CD14-positive monocyte (primary cell): ENCODE measurements around the gene CHST11. TPM values are rescaled to one million over a fixed set of nuclear protein-coding genes. Genes with fewer than 3 reads are reported as not detected.

Source experiments
- DNase-seq, 3 donors: peaks; one replicate each; pipeline ENCODE4 v3.0.0-alpha.2; 2011 to 2022
- H2AFZ ChIP-seq: 2 replicates; pipeline ENCODE4 v1.6.0; 2012; ENCODE audit warnings: mild to moderate bottlenecking, low read depth, low read length, inconsistent platforms; ENCODE audit not compliant: insufficient read depth, poor library complexity, severe bottlenecking
- H3K27ac ChIP-seq, 2 donors: 1 replicate in 1 of 2; 2 replicates in 1 of 2; pipeline ENCODE4 v1.5.1; 2012 to 2013; ENCODE audit warnings: low read length in 2 of 2, control low read depth in 1 of 2, inconsistent platforms in 1 of 2, low read depth in 1 of 2, mild to moderate bottlenecking in 1 of 2
- H3K27me3 ChIP-seq, 2 donors: one replicate each; pipeline versions ENCODE4 v1.6.0 to v1.6.1; 2011 to 2013; ENCODE audit warnings: low read length in 2 of 2; ENCODE audit not compliant: control insufficient read depth in 2 of 2, insufficient read depth in 2 of 2
- H3K36me3 ChIP-seq, 2 donors: replicated peaks in 1 of 2; 1 replicate in 1 of 2; 2 replicates in 1 of 2; pipeline versions ENCODE4 v1.5.1 to v1.6.1; 2012 to 2013; ENCODE audit warnings: low read length in 2 of 2, control low read depth in 1 of 2, inconsistent platforms in 1 of 2, mild to moderate bottlenecking in 1 of 2; ENCODE audit not compliant: insufficient read depth in 2 of 2, control insufficient read depth in 1 of 2
- H3K4me1 ChIP-seq, 2 donors: 1 replicate in 1 of 2; 2 replicates in 1 of 2; pipeline versions ENCODE4 v1.5.1 to v1.6.1; 2012 to 2013; ENCODE audit warnings: low read length in 2 of 2, control low read depth in 1 of 2, inconsistent platforms in 1 of 2, mild to moderate bottlenecking in 1 of 2, moderate library complexity in 1 of 2; ENCODE audit not compliant: insufficient read depth in 2 of 2, control insufficient read depth in 1 of 2
- H3K4me2 ChIP-seq: replicated peaks from 2 replicates; pipeline ENCODE3; 2012; ENCODE audit warnings: low read length, moderate library complexity, mild to moderate bottlenecking; ENCODE audit not compliant: poor library complexity, severe bottlenecking; ENCODE audit errors: extremely low read depth
- H3K4me3 ChIP-seq, 3 experiments: fragments of 200-600 bp in 1 of 3; sonication (generic) in 1 of 3; replicated peaks in 1 of 3; 1 replicate in 2 of 3; 2 replicates in 1 of 3; pipeline ENCODE4 v1.5.1; 2011 to 2013; ENCODE audit warnings: low read length in 3 of 3, mild to moderate bottlenecking in 3 of 3, control low read depth in 2 of 3, low read depth in 2 of 3, inconsistent platforms in 1 of 3, moderate library complexity in 1 of 3
- H3K79me2 ChIP-seq: 2 replicates; pipeline ENCODE4 v1.6.0; 2012; ENCODE audit warnings: mild to moderate bottlenecking, control low read depth, inconsistent platforms, low read length, moderate library complexity; ENCODE audit not compliant: insufficient read depth
- H3K9ac ChIP-seq: 2 replicates; pipeline ENCODE4 v1.6.0; 2017; ENCODE audit warnings: low read length, mild to moderate bottlenecking; ENCODE audit not compliant: insufficient read depth, poor library complexity, severe bottlenecking
- H3K9me3 ChIP-seq, 2 donors: replicated peaks in 1 of 2; 1 replicate in 1 of 2; 2 replicates in 1 of 2; pipeline versions ENCODE4 v1.5.1 to v1.6.1; 2012 to 2013; ENCODE audit warnings: low read length in 2 of 2, control low read depth in 1 of 2; ENCODE audit not compliant: control insufficient read depth in 1 of 2, insufficient read depth in 1 of 2
- H4K20me1 ChIP-seq: 2 replicates; pipeline ENCODE4 v1.6.0; 2012; ENCODE audit warnings: mild to moderate bottlenecking, low read length, control low read depth, moderate library complexity; ENCODE audit not compliant: insufficient read depth
- H3K27ac Mint-ChIP-seq, 7 donors: one replicate each; pipeline ENCODE4 v1.8.0; 2020; ENCODE audit warnings: mild to moderate bottlenecking in 7 of 7, mixed read lengths in 7 of 7, moderate library complexity in 6 of 7, inconsistent platforms in 2 of 7
- H3K27me3 Mint-ChIP-seq, 3 donors: one replicate each; pipeline ENCODE4 v1.8.0; 2021 to 2022; ENCODE audit warnings: low read depth in 3 of 3, mild to moderate bottlenecking in 3 of 3, mixed read lengths in 3 of 3, moderate library complexity in 3 of 3, inconsistent platforms in 1 of 3
- H3K36me3 Mint-ChIP-seq, 2 donors: one replicate each; pipeline ENCODE4 v1.8.0; 2020; ENCODE audit warnings: mixed read lengths in 2 of 2, inconsistent platforms in 1 of 2, mild to moderate bottlenecking in 1 of 2
- H3K4me1 Mint-ChIP-seq: one replicate; pipeline ENCODE4 v1.8.0; 2020; ENCODE audit warnings: mild to moderate bottlenecking, mixed read lengths
- H3K4me3 Mint-ChIP-seq, 2 donors: one replicate each; pipeline ENCODE4 v1.8.0; 2020; ENCODE audit warnings: mild to moderate bottlenecking in 2 of 2, mixed read lengths in 2 of 2, moderate library complexity in 1 of 2
- H3K9me3 Mint-ChIP-seq, 7 donors: one replicate each; pipeline ENCODE4 v1.8.0; 2020 to 2022; ENCODE audit warnings: mixed read lengths in 7 of 7, mild to moderate bottlenecking in 6 of 7, moderate library complexity in 6 of 7, inconsistent platforms in 2 of 7
- CTCF ChIP-seq: fragments of 200-600 bp; IDR thresholded peaks from one replicate; pipeline ENCODE4 v1.8.0; 2022; ENCODE audit warnings: antibody characterized with exemption, mild to moderate bottlenecking
- WGBS: methylation state at CpG from one replicate; pipeline ENCODE4 v1.1.5; 2013; ENCODE audit warnings: missing lambda C conversion rate; ENCODE audit not compliant: insufficient coverage; 5-methylcytosine and 5-hydroxymethylcytosine counted together
- intact Hi-C, 2 donors: fragments of 100-400 bp; cut with micrococcal nuclease; formaldehyde crosslinking; loops; one replicate each; pipeline versions ENCODE4 v1.15.0 to v1.15.1; 2023
- polyA plus RNA-seq, 3 donors: library from polyadenylated mRNA; depleted of rRNA in 1 of 3; unstranded in 2 of 3; stranded (reverse) in 1 of 3; fragments of 300-500 nt in 2 of 3; fragments of >200 nt in 1 of 3; fragmentation: Illumina TruSeq in 2 of 3; gene quantifications; 1 replicate in 2 of 3; 2 replicates in 1 of 3; pipeline ENCODE4 v1.2.3, GENCODE V29; 2012 to 2021

Gene CHST11
- polyA plus RNA-seq, 3 donors, result 44.4 to 66.6 (median 48.4) TPM

GRCh38 chr12:104615048-104615561 lies 158.4 kb downstream of the CHST11 start:
- Mint-ChIP-seq H3K36me3 (peaks cover 37 to 56% of the 10 kb centered on the region in 2 donors), H3K27ac (peak overlapping the region in 2 of 7 donors; percentile 46 to 54), H3K4me1 (peaks cover 33% of the 10 kb centered on the region), H3K9me3 (peaks cover 0 to 11% (median 4%) of the 10 kb centered on the region in 7 donors), H3K27me3 (peaks cover 0 to 2% (median 0%) of the 10 kb centered on the region in 3 donors), H3K4me3 (no peak overlapping the region)
- Histone ChIP-seq H3K9ac (no peak overlapping the region), H3K79me2 (peaks cover 97% of the 10 kb centered on the region), H2AFZ (no peak overlapping the region), H3K4me3 (no peak overlapping the region), H4K20me1 (peaks cover 81% of the 10 kb centered on the region), H3K27ac (no peak overlapping the region), H3K27me3 (no peaks in the 10 kb centered on the region), H3K9me3 (no peaks in the 10 kb centered on the region), H3K36me3 (peaks cover 0 to 41% of the 10 kb centered on the region in 2 donors), H3K4me2 (no peak overlapping the region), H3K4me1 (peaks cover 10% of the 10 kb centered on the region in 2 donors)
- WGBS, result 91% methylated on average over 10 of the region's 12 CpGs
- TF ChIP-seq CTCF, result no peak
- DNase-seq, result no peak
- intact Hi-C loops, result no loop called here

GRCh38 chr12:104618691-104619090 lies 161.9 kb downstream of the CHST11 start:
- 100% methylated on average over 1 of the region's 5 CpGs for WGBS
- H3K4me3 ChIP-seq, result no peak overlapping the region
- TF ChIP-seq CTCF, result no peak
- intact Hi-C loops, result no loop called here
- no peaks in the 10 kb centered on the region for H3K27me3 ChIP-seq
- Mint-ChIP-seq H3K4me3 (no peak overlapping the region), H3K4me1 (peaks cover 37% of the 10 kb centered on the region), H3K27ac (peak overlapping the region in 4 of 7 donors; percentile 6 to 53 (median 22)), H3K27me3 (peaks cover 0 to 2% (median 0%) of the 10 kb centered on the region in 3 donors), H3K36me3 (peaks cover 30 to 54% of the 10 kb centered on the region in 2 donors), H3K9me3 (peaks cover 0 to 11% (median under 1%) of the 10 kb centered on the region in 7 donors)
- no peak for DNase-seq
- H3K79me2 ChIP-seq, result peaks cover 96% of the 10 kb centered on the region
- H3K27ac ChIP-seq, result peak overlapping the region in 1 of 2 donors; percentile 20
- peaks cover 17 to 22% of the 10 kb centered on the region in 2 donors for H3K4me1 ChIP-seq
- peaks cover 0 to 40% of the 10 kb centered on the region in 2 donors for H3K36me3 ChIP-seq
- H4K20me1 ChIP-seq, result peaks cover 84% of the 10 kb centered on the region
- no peak overlapping the region for H3K9ac ChIP-seq
- no peak overlapping the region for H3K4me2 ChIP-seq
- H2AFZ ChIP-seq, result no peak overlapping the region
- H3K9me3 ChIP-seq, result no peaks in the 10 kb centered on the region
